Psoas muscle (tissue), 8 donors: ENCODE results near the gene EPHA2. TPM values are rescaled to one million over a fixed set of nuclear protein-coding genes. Genes with fewer than 3 reads are reported as not detected.
A peak's percentile ranks its signal among the peaks of the same experiment; 100 is the strongest.

Source experiments
- ATAC-seq, 4 donors: fragments of 200-7000 bp; cut with Tn5 transposase; one replicate each; pipeline ENCODE4 v1.9.1; 2020; ENCODE audit warnings: moderate library complexity in 3 of 4, mild to moderate bottlenecking in 2 of 4
- DNase-seq, 2 donors: peaks; one replicate each; pipeline ENCODE4 v3.0.0-alpha.2; 2020
- H3K27ac ChIP-seq: fragments of 200-600 bp; one replicate; pipeline ENCODE4 v1.8.0; 2022
- H3K27me3 ChIP-seq, 3 donors: fragments of 200-600 bp in 1 of 3; one replicate each; pipeline versions ENCODE4 v1.6.1 to v1.8.0; 2013 to 2022; ENCODE audit warnings: low read length in 2 of 3, mild to moderate bottlenecking in 2 of 3, moderate library complexity in 1 of 3; ENCODE audit not compliant: insufficient read depth in 3 of 3
- H3K36me3 ChIP-seq, 2 donors: fragments of 200-600 bp in 1 of 2; one replicate each; pipeline versions ENCODE4 v1.6.1 to v1.8.0; 2013 to 2022; ENCODE audit warnings: low read depth in 1 of 2, mild to moderate bottlenecking in 1 of 2, moderate library complexity in 1 of 2; ENCODE audit not compliant: insufficient read depth in 1 of 2
- H3K4me1 ChIP-seq: fragments of 200-600 bp; one replicate; pipeline ENCODE4 v1.8.0; 2022
- H3K4me3 ChIP-seq: fragments of 200-600 bp; one replicate; pipeline ENCODE4 v1.8.0; 2022; ENCODE audit warnings: mild to moderate bottlenecking
- H3K9me3 ChIP-seq: fragments of 200-600 bp; one replicate; pipeline ENCODE4 v1.8.0; 2022
- CTCF ChIP-seq: fragments of 200-600 bp; IDR thresholded peaks from one replicate; pipeline ENCODE4 v1.8.0; 2022; ENCODE audit warnings: antibody characterized with exemption
- WGBS, 3 donors: extraction: QIAGEN DNeasy Blood & Tissue Kit; methylation state at CpG; one replicate each; pipeline versions ENCODE4 v1.1.6 to v1.1.7; 2013; 5-methylcytosine and 5-hydroxymethylcytosine counted together
- intact Hi-C, 2 donors: fragments of 100-400 bp; cut with DNase I; formaldehyde crosslinking; loops; one replicate each; pipeline versions ENCODE4 v1.11.0 to v1.14.2; 2022
- polyA plus RNA-seq, 3 donors: library from polyadenylated mRNA; stranded (reverse); fragments of 200-250 nt; gene quantifications; one replicate each; pipeline ENCODE4 v1.2.3, GENCODE V29; 2013
- total RNA-seq, 4 donors: library from RNA; stranded (reverse); fragmentation: NEBNext Ultra II Directional in 2 of 4; extraction: Animal tissue kit (Norgen Biotek cat#: 25700) in 2 of 4; gene quantifications; one replicate each; pipeline versions ENCODE4 v1.2.1 to v1.2.4, GENCODE V29; 2021 to 2023
- donor health status: healthy with polysubstance abuse.
- donor health status: DM: no; HTN: no; CAD: no; lungs with moderate emphysema.
- donor health status: Bipolar disorder and iron deficiency.
- donor health status: healthy.
- donor health status: DM: yes; HTN: yes; CAD: no.
- donor health status: DM: no; HTN: no; CAD: no.
- donor health status: DM: no; HTN: no; CAD: no.
- donor health status: DM: yes; HTN: yes; CAD: no.

Gene EPHA2
- total and polyA plus RNA-seq, 7 donors, result 1.3 to 8.0 (median 3.2) TPM

GRCh38 chr1:16186655-16187235, 30.9 kb upstream of the EPHA2 start:
- no peak for DNase-seq
- no peak for ATAC-seq
- intact Hi-C loops, result loop anchor here (1.0 to 2.0 kb wide), 2 partner anchors 107 to 108 kb away; no protein-coding TSS in a partner anchor
- Histone ChIP-seq H3K4me1 (peaks cover 6% of the 10 kb centered on the region), H3K27me3 (peaks cover 0 to 9% (median 7%) of the 10 kb centered on the region in 3 donors), H3K4me3 (no peak overlapping the region), H3K27ac (no peak overlapping the region), H3K36me3 (no peaks in the 10 kb centered on the region), H3K9me3 (no peaks in the 10 kb centered on the region)
- TF ChIP-seq CTCF, result no peak
- WGBS, 3 donors, result 49 to 62% (median 55%) methylated on average over 9 of the region's 9 CpGs

- no peak for DNase-seq
- intact Hi-C loops, result loop anchor here in 1 of 2 donors (5.0 kb wide), 1 partner anchor 42 kb away; no protein-coding TSS in a partner anchor
- H3K4me1 ChIP-seq, result peaks cover 6% of the 10 kb centered on the region
Measured at GRCh38 chr1:16184557-16185303, 28.9 kb upstream of the EPHA2 start.

GRCh38 chr1:16183765-16184556, 28.1 kb upstream of the EPHA2 start:
- Histone ChIP-seq H3K4me1 (peaks cover 6% of the 10 kb centered on the region), H3K27me3 (peaks cover 0 to 7% (median 1%) of the 10 kb centered on the region in 3 donors), H3K9me3 (no peaks in the 10 kb centered on the region), H3K27ac (no peak overlapping the region), H3K36me3 (no peaks in the 10 kb centered on the region), H3K4me3 (no peak overlapping the region)
- DNase-seq (no peak), ATAC-seq (no peak)
- TF ChIP-seq CTCF, result no peak
- WGBS, 3 donors, result 75 to 82% (median 76%) methylated on average over 19 of the region's 19 CpGs
- intact Hi-C loops, result loop anchor here in 1 of 2 donors (5.0 kb wide), 1 partner anchor 42 kb away; no protein-coding TSS in a partner anchor

More at GRCh38 chr1:16184557-16185303, 28.9 kb upstream of the EPHA2 start:
- Histone ChIP-seq H3K36me3 (no peaks in the 10 kb centered on the region), H3K4me3 (no peak overlapping the region), H3K9me3 (no peaks in the 10 kb centered on the region), H3K27ac (no peak overlapping the region), H3K27me3 (peaks cover 0 to 9% (median 4%) of the 10 kb centered on the region in 3 donors)
- no peak for ATAC-seq
- TF ChIP-seq CTCF, result no peak
- WGBS, 3 donors, result 82 to 87% (median 87%) methylated on average over 10 of the region's 10 CpGs

- 42 to 74% (median 67%) methylated on average over 13 of the region's 13 CpGs for WGBS, 3 donors
- intact Hi-C loops, result loop anchor here in 1 of 2 donors (5.0 kb wide), 1 partner anchor 41 kb away; no protein-coding TSS in a partner anchor
- Histone ChIP-seq H3K27ac (no peak overlapping the region), H3K4me1 (peaks cover 6% of the 10 kb centered on the region), H3K9me3 (no peaks in the 10 kb centered on the region), H3K4me3 (no peak overlapping the region), H3K27me3 (no peaks in the 10 kb centered on the region), H3K36me3 (no peaks in the 10 kb centered on the region)
- peak in 3 of 4 donors; percentile 43 to 57 (median 51) for ATAC-seq
- no peak for TF ChIP-seq CTCF
- peak in 1 of 2 donors; percentile 71 for DNase-seq
Measured at GRCh38 chr1:16183179-16183578, 27.3 kb upstream of the EPHA2 start.
